Activated naive CD8-positive, alpha-beta T cell treated with anti-CD3 and anti-CD28 coated beads for 36 hours (primary cell): Measurements from ENCODE around the gene DIPK1B. TPM values are rescaled to one million over a fixed set of nuclear protein-coding genes. Genes with fewer than 3 reads are reported as not detected.

Experiments used
- DNase-seq: peaks from one replicate; pipeline ENCODE4 v3.0.0; 2021
- H3K27ac Mint-ChIP-seq: one replicate; pipeline ENCODE4 v1.8.0; 2022; ENCODE audit warnings: mild to moderate bottlenecking, moderate library complexity, mixed read lengths
- H3K27me3 Mint-ChIP-seq: one replicate; pipeline ENCODE4 v1.8.0; 2022; ENCODE audit warnings: mild to moderate bottlenecking, mixed read lengths
- H3K36me3 Mint-ChIP-seq: one replicate; pipeline ENCODE4 v1.8.0; 2021; ENCODE audit warnings: mild to moderate bottlenecking, mixed read lengths
- H3K4me1 Mint-ChIP-seq: one replicate; pipeline ENCODE4 v1.8.0; 2021; ENCODE audit warnings: mixed read lengths
- H3K4me3 Mint-ChIP-seq: one replicate; pipeline ENCODE4 v1.8.0; 2022; ENCODE audit warnings: mild to moderate bottlenecking, moderate library complexity, mixed read lengths
- H3K9me3 Mint-ChIP-seq: one replicate; pipeline ENCODE4 v1.8.0; 2022; ENCODE audit warnings: mixed read lengths
- total RNA-seq, 2 experiments: library from RNA; stranded (reverse); gene quantifications; one replicate each; pipeline ENCODE4 v1.2.3, GENCODE V29; 2021

The DIPK1B gene
- total RNA-seq, 2 experiments from 2014 or later = 0.10 TPM; not detected in 1

DNA sequence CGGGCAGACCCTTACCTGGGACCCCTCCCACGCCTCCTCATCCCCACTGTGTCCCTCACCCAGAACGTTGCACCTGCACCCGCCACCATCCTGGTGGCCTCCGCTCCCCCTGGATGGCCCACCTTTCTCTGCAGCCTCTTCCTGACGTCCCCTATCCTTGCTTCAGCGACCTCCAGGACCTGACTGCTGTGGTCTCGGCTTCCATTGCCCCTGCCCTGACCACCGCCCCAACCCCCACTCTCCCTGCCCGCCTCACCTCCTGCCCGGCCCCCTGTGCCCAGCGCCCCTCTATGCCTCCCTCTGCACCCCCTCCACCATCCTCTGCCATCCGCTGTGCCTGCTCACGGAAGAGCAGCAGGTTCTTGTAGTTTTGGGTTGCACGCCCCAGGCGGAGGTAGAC is 28.1 kb downstream of the DIPK1B start:
- H3K27ac Mint-ChIP-seq = no peak overlapping the region
- no peak overlapping the region for H3K4me3 Mint-ChIP-seq
- H3K36me3 Mint-ChIP-seq = peaks cover 6% of the 10 kb centered on the region
- DNase-seq = no peak
- peaks cover 19% of the 10 kb centered on the region for H3K4me1 Mint-ChIP-seq
- no peaks in the 10 kb centered on the region for H3K9me3 Mint-ChIP-seq
- H3K27me3 Mint-ChIP-seq = peaks cover 10% of the 10 kb centered on the region

DNA sequence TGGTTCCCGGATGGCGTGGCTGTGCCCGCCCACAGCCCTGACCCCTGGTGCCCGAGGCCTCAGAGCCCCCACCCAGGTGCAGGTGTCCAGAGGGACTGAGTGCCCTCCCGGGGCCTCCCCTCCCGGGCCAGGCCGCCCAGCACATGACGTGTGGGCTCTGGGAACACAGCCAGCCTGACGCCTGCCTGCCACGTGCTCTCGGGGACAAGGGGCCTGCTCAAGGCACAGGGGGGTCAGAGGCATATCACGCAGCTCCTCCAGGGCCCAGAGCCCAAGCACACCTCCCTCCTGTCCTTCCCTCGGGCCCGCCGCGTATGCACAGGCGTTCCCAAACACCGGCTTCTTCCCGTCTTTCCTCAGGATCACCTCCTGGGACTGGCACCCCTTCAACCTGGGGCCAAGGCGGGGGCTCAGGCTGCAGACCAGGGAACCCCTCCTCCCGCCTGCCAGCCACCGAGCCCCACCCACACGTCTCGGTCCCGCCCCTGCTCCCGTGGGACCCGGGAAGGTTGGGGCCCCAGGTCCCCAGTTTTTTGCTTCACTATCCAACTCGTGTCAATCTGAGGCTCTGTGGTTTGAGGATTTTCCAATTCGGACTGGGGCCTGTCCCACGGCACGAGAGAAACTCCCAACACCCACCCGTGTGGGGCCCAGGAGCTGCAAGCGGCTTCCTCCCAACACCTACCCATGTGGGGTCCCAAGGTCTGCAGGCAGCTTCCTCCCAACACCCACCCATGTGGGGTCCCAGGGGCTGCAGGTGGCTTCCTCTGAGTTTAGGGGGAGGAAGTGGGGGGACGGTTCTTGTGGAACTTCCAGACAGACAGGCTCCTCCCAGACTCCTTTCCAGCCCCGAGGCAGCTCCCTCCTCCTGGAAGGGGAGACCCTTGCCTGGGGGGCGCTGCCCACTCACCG is 28.9 kb downstream of the DIPK1B start:
- DNase-seq = peak; percentile 34

DNA sequence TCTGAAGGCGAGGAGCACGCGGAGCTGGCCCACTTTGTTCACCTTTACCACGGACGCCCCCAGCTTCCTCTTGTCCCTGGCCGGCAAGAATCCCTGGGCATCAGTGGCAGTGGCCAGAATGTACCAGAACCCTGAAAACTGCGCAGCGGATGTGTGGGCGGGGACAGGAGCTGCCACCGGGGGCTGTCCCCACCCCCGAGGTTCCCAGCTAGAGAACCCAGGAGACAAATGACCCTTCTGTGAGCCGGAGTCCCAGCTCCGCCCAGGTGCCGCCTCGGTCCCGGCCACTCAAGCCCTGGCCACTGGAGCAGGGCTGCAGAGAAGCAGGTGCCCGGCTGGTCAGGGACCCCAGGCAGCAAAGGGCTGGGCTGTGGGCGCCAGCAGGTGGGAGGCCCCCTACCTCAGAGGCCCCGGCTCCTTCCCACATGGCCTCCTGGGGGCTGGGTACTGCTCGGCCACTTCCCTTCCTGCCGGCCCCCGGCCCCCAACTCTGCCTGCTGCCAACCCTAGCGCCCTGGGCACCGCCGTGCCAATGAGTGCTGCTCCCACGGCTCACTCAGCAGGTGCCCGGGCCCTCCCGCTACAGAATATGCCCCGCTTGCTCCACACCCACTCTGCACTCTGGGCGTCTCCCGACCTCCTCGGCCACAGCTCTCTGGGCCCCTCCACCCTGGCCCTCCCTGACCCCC is 29.7 kb downstream of the DIPK1B start:
- peaks cover 19% of the 10 kb centered on the region for H3K4me1 Mint-ChIP-seq
- peaks cover 10% of the 10 kb centered on the region for H3K27me3 Mint-ChIP-seq
- peak overlapping the region; percentile 79 for H3K4me3 Mint-ChIP-seq

More for the DNA sequence above, 28.9 kb downstream of the DIPK1B start:
- Mint-ChIP-seq H3K27me3 (peaks cover 10% of the 10 kb centered on the region), H3K36me3 (peaks cover 6% of the 10 kb centered on the region), H3K4me1 (peaks cover 19% of the 10 kb centered on the region), H3K27ac (peak overlapping the region; percentile 72), H3K4me3 (peak overlapping the region; percentile 79), H3K9me3 (no peaks in the 10 kb centered on the region)

DNA sequence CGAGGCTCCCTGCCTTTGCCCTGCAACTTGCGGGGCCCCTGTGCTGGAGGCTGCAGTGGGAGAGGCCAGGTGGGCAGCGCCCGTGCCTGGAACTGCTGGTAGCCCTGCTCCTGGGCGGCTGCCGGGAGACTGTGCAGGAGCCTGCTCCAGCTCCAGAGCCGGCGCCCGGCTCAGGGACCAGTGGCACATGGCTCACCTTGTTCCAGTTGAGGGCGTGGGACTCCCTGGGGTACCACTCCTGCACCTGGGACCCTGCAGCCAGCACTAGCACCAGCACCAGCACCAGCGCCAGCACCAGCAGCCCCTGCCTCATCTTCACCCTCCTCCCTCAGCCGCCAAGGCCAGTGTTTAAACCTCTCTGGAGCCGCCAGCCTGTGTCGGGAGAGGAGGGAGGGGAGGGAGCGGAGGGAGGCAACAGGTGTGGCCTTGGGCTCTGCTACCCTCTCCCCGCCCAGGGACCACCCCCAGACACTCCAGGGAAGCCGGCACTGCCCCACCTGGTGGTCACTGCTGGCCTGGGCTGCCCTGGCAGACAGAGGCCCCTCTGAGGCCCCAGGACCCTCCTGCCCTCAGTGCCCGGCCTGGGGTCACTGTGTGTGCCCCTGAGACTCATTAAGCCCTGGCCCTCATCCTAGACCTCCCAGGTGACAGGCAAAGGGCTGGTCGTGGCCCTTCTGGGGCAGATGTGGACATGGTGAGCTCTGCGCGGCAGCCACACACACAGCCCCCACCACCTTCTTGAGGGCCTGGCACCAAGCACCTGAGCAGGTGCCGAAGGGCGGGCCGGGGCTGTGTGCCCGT is 30.4 kb downstream of the DIPK1B start, which contains the start of gene LCN10:
Gene LCN10 (minus strand): TSS at position 350 of the 801 bp plus-strand sequence. CDS start 37 bp downstream, at position 313.
- Mint-ChIP-seq H3K4me1 (peaks cover 19% of the 10 kb centered on the region), H3K9me3 (no peaks in the 10 kb centered on the region), H3K4me3 (peak within 1 kb of the TSS; percentile 79), H3K27me3 (peaks cover 12% of the 10 kb centered on the region), H3K36me3 (peaks cover 6% of the 10 kb centered on the region), H3K27ac (peak within 1 kb of the TSS; percentile 72)
- no peak for DNase-seq

More for the DNA sequence above, 29.7 kb downstream of the DIPK1B start:
- no peaks in the 10 kb centered on the region for H3K9me3 Mint-ChIP-seq
- peak overlapping the region; percentile 72 for H3K27ac Mint-ChIP-seq
- peak; percentile 68 for DNase-seq
- H3K36me3 Mint-ChIP-seq = peaks cover 6% of the 10 kb centered on the region

DNA sequence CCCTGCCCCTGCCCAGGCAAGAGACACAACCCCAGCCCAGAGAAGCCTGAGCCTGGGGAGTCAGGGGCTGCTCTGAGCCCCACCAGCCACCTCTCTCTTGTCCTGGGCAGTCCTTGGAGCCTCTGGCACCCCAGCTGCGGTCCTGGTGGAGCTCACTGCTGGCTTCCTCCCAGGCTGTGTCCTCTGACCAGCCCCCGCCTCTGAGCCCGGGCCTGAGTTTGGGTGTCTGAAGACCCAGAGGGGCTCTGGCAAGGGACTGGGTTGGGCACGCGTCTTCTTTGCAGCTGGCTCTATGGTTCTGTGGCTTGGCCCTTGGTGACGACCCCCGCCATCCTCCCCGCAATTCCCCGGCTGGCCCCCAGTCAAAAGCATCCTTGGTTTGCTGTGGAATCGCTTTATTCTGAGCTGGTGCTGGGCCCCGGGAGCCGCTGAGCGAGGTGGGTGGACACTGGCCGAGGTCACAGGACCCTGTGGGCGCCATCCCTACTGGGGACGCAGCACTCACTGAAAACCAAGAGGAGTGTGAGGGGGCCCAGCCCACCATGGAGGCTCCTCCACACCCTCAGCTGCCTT is 31.4 kb downstream of the DIPK1B start:
- Mint-ChIP-seq H3K27me3 (peaks cover 20% of the 10 kb centered on the region), H3K4me1 (peaks cover 16% of the 10 kb centered on the region), H3K27ac (no peak overlapping the region), H3K36me3 (peaks cover under 1% of the 10 kb centered on the region), H3K9me3 (no peaks in the 10 kb centered on the region), H3K4me3 (no peak overlapping the region)
- DNase-seq = no peak

DNA sequence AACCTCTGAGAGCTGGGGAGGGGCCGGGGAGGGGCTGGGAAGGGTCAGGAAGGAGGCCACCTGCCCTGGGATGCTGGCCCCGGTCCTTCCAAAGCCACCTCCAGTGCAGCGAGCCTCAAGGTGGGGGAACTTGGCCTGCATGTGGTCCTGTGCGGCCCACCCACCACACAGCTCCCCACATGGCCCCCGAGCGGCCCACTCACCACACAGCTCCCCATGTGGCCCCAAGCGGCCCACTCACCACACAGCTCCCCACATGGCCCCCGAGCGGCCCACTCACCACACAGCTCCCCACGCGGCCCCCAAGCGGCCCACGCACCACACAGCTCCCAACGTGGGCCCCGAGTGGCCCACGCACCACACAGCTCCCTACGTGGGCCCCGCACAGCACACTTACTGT is 32.4 kb downstream of the DIPK1B start:
- Mint-ChIP-seq H3K36me3 (no peaks in the 10 kb centered on the region), H3K27ac (no peak overlapping the region), H3K4me3 (no peak overlapping the region), H3K27me3 (peaks cover 26% of the 10 kb centered on the region), H3K9me3 (no peaks in the 10 kb centered on the region), H3K4me1 (peaks cover 17% of the 10 kb centered on the region)
- DNase-seq = no peak

DNA sequence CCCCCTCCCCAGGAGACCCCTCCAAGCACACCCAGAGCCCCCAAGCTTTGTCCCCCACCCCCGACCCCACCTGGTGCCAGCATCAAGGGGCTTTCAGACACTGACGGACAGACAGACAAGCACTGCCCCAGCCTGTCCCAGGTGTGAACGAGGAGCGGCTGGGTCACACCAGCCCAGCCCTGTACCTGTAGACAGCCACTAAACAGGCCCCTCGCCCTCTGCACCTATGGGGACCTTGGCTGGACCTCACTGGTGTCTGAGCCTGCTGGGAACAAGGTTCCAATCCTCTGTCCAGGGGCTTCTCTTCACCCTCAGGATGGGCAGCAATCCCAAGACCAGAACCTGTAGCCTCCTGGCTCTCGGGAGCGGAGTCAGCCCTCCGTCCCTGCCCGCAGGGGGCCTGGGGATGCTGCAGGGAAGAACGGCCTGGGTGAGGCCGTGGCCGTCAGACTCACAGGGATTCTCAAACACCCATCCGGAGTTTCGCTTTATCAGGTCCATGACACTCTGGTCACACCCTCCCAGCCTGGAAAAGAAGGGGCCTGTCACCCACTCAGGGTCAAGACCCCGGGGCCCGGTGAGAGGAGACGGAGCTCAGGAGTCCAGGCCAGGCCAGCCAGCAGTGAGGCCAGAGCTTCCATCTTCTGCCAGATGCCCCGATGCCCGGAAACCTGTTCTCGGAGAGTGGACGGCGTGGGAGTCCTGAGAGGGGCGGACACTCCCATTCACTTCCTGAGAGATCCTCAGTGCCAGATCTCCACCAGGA is 33.2 kb downstream of the DIPK1B start:
- Mint-ChIP-seq H3K27ac (no peak overlapping the region), H3K27me3 (peaks cover 26% of the 10 kb centered on the region), H3K9me3 (peaks cover under 1% of the 10 kb centered on the region), H3K36me3 (no peaks in the 10 kb centered on the region), H3K4me3 (no peak overlapping the region), H3K4me1 (peaks cover 14% of the 10 kb centered on the region)
- DNase-seq = no peak

DNA sequence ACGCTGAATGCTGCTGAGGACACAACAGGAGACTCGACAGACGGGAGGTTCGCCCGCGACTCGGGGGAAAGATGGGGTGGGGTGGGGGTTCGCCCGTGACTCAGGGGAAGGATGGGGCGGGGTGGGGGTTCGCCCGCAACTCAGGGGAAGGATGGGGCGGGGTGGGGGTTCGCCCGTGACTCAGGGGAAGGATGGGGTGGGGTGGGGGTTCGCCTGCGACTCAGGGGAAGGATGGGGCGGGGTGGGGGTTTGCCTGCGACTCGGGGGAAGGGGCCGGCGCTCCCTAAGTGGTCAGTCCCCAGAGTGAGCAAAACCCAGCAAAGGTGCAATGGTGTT is 33.8 kb downstream of the DIPK1B start:
- peaks cover 32% of the 10 kb centered on the region for H3K27me3 Mint-ChIP-seq
- H3K4me3 Mint-ChIP-seq = no peak overlapping the region
- DNase-seq = no peak
- peaks cover 2% of the 10 kb centered on the region for H3K9me3 Mint-ChIP-seq
- H3K27ac Mint-ChIP-seq = no peak overlapping the region
- H3K4me1 Mint-ChIP-seq = peaks cover 13% of the 10 kb centered on the region
- H3K36me3 Mint-ChIP-seq = no peaks in the 10 kb centered on the region

DNA sequence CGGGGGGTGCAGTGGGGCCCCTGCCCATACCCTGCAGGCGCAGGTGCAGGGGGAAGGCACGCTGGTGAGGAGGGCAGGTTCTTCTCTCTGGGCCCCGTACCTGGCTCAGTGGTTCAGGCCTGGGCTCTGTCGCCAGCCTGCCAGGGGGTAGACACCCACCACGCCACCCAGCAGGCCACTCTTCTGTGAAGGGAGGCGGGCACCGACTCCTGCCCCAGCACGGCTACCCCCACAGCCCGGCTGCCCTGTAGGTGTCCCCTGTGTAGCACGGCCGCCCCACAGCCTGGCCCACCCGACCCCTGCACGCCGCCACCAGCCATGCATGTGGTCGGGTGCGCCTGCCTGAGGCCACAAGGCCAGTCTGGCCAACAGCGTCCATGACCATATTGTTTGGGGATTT is 34.2 kb downstream of the DIPK1B start:
- Mint-ChIP-seq H3K27ac (no peak overlapping the region), H3K4me1 (peaks cover 9% of the 10 kb centered on the region), H3K36me3 (no peaks in the 10 kb centered on the region), H3K27me3 (peaks cover 28% of the 10 kb centered on the region), H3K9me3 (peaks cover 5% of the 10 kb centered on the region), H3K4me3 (no peak overlapping the region)
- no peak for DNase-seq

DNA sequence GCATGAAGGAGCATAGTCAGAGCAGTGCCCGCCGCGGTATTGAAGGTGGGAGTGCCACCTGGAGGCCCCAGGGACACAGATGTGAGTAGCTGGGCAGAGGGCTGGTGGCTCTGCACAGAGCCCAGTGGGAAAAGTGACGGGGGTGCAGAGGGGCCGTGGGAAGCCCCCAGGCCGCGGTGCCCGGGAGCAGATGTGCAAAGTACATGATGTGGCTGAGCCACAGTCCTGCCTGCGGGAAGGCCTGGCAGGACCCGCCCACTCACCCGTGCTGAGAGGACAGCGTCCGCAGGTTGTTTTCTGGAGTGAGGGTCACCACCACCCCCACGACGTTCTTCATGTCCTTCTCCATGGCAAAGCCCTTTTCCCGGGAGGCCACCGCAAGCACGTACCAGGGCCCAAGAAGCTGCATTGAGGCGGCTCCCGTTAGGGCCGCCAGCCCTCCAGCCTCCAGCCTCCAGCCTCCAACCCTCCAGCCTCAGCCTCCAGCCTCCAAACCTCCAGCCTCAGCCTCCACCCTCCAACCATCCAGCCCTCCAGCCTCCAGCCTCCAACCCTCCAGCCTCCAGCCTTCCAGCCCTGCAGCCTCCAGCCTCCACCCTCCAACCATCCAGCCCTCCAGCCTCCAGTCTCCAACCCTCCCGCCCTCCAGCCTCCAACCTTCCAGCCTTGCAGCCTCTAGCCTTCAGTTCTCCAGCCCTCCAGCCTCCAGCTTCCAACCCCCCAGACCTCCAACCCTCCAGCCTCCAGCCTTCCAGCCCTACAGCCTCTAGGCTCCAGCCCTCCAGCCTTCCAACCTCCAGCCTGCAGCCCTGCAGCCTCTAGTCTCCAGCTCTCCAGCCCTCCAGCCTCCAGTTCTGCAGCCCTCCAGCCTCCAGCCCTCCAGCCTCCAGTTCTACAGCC is 35.0 kb downstream of the DIPK1B start:
- no peak for DNase-seq
- H3K4me3 Mint-ChIP-seq = no peak overlapping the region
- peaks cover 4% of the 10 kb centered on the region for H3K4me1 Mint-ChIP-seq
- H3K9me3 Mint-ChIP-seq = peaks cover 13% of the 10 kb centered on the region
- peaks cover 28% of the 10 kb centered on the region for H3K27me3 Mint-ChIP-seq
- H3K36me3 Mint-ChIP-seq = peaks cover under 1% of the 10 kb centered on the region
- no peak overlapping the region for H3K27ac Mint-ChIP-seq

DNA sequence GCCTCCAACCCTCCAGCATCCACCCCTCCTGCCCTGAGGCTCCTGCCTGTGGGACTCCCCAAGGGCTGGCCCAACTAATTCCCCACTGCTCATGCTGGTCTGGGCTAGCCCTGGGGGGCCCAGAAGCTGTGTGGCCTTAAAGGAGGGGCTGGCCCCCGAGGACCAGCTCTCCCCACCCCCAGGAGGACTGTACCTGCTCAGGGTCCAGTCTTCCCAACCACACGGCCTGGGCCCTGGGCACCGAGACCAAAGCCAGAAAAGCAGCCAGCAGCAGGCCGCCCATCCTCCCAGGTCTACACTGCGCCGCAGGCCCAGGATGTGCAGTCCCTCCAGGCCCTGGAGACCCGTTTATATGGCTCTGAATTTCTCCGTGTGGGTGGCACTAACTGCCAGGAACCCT is 35.8 kb downstream of the DIPK1B start, which contains the start of gene LCN6:
Gene LCN6 (minus strand): TSS at position 325 of the 400 bp plus-strand sequence. CDS start 42 bp downstream, at position 283.
- H3K27ac Mint-ChIP-seq = no peak within 1 kb of the TSS
- H3K9me3 Mint-ChIP-seq = peaks cover 20% of the 10 kb centered on the region
- DNase-seq = no peak
- peaks cover 30% of the 10 kb centered on the region for H3K27me3 Mint-ChIP-seq
- H3K36me3 Mint-ChIP-seq = peaks cover 4% of the 10 kb centered on the region
- H3K4me3 Mint-ChIP-seq = no peak within 1 kb of the TSS
- peaks cover 4% of the 10 kb centered on the region for H3K4me1 Mint-ChIP-seq

DNA sequence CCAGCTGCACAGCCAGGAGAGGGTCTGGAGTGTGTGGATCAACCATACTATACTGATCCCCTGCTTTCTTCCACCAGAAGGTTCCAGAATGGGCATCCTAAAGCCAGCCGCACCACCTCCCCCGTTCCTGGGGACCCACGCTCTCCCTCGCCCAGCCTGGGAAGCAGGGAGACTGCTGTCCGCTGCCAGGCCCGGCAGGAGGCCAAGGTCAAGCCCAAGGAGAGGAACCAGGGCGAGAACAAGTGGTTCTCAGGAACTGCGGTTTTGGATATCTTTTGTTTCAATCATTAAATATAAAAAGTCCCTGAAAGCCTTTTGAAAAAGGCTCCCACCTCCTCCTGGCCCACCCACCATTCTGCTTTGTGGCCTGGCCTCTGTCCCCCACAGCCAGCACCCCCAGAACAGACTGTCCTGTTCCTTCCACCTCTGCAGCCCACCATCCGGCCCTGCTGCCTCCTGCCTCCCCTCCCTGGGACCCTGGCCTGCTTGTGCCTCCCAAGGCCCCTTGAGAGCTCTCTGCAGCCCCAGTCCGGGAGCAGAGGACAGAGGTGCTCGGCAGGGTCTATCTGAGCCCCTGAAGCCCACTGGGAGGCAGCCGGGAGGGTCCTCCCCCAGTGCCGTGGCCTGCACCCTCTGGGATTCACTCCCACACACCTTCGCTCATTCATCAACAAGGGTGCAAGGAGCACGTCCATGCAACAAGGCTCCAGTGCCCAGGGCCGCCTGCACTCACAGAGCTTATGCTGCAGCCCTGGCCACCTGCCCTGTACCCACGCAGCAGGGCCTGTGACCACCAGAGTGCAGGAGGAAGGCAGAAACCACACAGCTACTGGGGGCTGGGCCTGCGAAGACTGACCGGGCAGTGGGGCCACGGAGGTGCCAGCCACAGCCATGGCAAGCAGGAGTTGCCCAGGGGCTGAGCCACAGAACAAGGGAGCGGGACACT is 36.6 kb downstream of the DIPK1B start:
- H3K27ac Mint-ChIP-seq = no peak overlapping the region
- DNase-seq = no peak
- H3K9me3 Mint-ChIP-seq = peaks cover 20% of the 10 kb centered on the region

More for the DNA sequence above, 36.6 kb downstream of the DIPK1B start:
- no peak overlapping the region for H3K4me3 Mint-ChIP-seq
- peaks cover 26% of the 10 kb centered on the region for H3K27me3 Mint-ChIP-seq
- peaks cover 4% of the 10 kb centered on the region for H3K36me3 Mint-ChIP-seq
- peaks cover 4% of the 10 kb centered on the region for H3K4me1 Mint-ChIP-seq
